Keratinocyte (primary cell): ENCODE results near the gene SMAD3.

Source experiments
- CTCF ChIP-seq, 3 experiments: IDR thresholded peaks in 1 of 3; conservative IDR thresholded peaks in 1 of 3; optimal IDR thresholded peaks in 1 of 3; 2 replicates in 2 of 3; 3 replicates in 1 of 3; pipeline versions ENCODE3 to v1.5.1; 2011; ENCODE audit warnings: low read length in 3 of 3, mild to moderate bottlenecking in 3 of 3, moderate library complexity in 2 of 3, control low read depth in 1 of 3, inconsistent platforms in 1 of 3; ENCODE audit not compliant: insufficient read depth in 2 of 3; ENCODE audit errors: extremely low read depth in 1 of 3
- EZH2 ChIP-seq: IDR thresholded peaks from one replicate; pipeline ENCODE4 v1.6.1; 2012; ENCODE audit warnings: inconsistent platforms, mild to moderate bottlenecking, low read length, moderate library complexity

GRCh38 chr15:67089217-67090193 lies 24.1 kb downstream of the SMAD3 start:
- TF ChIP-seq EZH2: no peak
- no peak for TF ChIP-seq CTCF (optimal IDR thresholded peaks at IDR 0.05 in 1 of 3, IDR thresholded peaks at IDR 0.05 in 1 of 3, conservative IDR thresholded peaks at IDR 0.05 in 1 of 3; ENCODE audit: extremely low read depth in 1 of 3, insufficient read depth in 2 of 3, low read length in 3 of 3)
